Measurements from ENCODE around the gene TRERF1. TPM values are rescaled to one million over a fixed set of nuclear protein-coding genes. Genes with fewer than 3 reads are reported as not detected.

The TRERF1 gene
- total RNA-seq, 1 donor from 2014 or later, result 24.7 TPM

DNA sequence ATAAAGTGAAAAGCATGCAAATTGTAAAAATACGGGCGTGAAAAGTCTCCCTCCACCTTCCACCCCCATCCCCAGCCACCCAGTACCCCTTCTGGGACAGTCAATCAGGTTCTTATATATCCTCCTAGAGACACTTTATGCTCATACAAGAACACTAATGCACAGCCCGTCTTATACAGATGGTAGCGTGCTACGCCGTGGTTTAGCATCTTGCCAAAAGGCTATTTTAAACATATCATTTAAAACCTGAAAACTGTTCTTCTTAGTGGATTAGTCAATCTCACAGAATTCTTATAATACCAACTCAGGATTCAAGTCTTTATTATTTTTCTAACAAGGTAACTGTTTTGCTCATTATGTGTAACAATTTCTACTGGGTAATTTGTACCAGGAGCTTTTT, 176.8 kb downstream of the TRERF1 start:
- no peak for DNase-seq (ENCODE audit: low spot score)

DNA sequence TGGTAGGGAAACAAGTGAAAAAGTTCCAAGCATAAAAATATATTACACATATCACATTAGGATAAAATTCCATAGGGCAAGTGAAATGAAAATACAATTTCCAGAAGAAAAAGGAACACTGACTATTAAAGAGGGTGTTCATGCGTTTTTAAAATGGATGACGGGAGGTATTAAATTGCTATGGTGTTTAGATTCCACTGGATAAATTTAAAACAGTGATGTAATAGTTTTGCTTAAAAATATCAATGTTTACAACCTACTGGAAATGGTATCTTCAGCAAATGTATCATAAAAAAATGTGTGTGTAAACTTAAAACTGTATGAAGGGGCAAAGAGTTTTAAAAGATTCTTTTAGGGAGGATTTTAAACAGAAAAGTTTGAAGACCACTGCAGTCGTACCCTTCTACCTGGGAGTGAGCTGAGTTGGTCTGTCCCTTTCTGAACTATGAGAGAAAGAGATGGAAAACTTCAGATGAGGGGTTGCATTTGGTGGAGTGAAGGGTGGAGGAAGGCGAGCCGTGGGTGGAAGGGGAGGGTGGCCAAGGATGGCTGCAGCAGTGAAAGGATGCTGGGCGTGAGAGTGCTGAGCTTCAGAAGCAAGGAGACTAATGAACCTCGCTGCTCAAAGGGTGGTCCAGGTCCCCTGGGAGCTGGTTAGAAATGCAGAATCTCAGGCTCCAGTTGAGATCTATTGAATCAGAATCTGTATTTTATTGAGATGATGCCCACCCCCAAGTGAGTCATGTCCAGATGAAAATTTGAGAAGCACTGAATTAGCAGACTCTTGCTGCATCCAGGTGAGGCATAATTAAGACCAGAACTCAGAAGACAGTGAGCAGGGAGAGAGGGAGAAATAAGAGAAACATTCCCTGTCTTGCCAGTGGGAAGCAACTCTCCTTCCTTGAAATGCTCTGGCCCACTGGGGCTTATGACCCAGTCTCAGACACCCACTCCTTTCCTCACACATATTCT, 179.6 kb downstream of the TRERF1 start:
- DNase-seq (ENCODE audit: low spot score), result no peak

DNA sequence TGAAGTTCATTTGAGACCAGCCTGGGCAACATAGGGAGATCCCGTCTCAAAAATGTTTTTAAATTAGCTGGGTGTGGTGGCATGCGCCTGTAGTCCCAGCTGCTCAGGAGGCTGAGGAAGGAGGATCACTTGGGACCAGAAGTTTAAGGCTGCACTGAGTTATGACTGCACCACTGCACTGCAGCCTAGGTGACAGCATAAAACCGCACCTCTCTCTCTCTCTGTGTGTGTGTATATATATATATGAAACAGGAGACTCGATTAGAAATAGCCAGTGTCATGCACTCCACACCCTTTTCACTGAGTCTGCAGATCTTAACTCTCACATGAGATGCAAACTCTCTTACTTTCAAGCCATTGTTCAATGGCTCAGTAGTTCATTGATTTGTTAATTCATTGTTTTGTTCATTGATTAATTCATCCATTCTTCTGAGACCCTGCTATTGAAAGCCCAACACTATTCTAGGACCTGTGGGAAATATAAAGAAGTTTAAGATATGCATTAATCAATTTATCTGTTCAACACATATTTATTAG, 181.7 kb downstream of the TRERF1 start:
- no peak for DNase-seq (ENCODE audit: low spot score)

DNA sequence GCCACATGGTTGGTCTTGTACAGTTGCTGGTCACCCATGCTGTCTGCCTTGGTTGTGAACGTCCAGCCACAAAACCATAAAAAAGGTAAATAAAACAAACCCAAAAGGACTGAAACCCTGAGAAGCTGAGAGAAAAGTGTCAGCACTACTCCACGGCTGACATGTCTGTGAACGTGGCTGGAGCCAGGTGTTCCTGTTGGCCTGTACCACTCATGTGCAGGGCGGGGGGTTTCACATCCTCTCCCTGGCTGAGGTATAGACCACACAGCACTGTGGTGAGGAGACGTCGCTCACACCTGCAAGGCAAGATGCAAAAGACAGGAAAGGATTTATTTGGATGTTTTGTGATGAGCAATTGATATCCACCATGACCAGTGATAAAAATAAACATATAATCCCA, 182.2 kb downstream of the TRERF1 start:
- no peak for DNase-seq (ENCODE audit: low spot score)

DNA sequence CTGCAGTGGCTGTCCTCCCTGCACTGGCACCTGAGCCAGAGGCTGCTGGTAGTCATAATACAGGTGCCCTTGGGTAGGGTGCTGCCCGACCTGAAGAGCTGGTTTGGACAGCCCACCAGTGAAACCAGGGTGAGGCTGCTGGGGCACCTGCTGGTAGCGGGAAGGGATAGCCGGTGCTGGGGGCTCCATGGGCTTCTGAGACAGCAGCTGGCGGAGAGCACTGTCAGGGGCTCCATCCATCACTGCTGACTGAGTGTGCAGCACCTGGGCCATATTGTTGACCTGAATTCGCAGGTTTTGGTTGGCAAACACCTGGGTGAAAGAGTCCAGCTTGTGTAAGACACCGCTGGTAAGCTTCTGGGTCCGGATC, 182.9 kb downstream of the TRERF1 start:
- no peak for DNase-seq (ENCODE audit: low spot score)

DNA sequence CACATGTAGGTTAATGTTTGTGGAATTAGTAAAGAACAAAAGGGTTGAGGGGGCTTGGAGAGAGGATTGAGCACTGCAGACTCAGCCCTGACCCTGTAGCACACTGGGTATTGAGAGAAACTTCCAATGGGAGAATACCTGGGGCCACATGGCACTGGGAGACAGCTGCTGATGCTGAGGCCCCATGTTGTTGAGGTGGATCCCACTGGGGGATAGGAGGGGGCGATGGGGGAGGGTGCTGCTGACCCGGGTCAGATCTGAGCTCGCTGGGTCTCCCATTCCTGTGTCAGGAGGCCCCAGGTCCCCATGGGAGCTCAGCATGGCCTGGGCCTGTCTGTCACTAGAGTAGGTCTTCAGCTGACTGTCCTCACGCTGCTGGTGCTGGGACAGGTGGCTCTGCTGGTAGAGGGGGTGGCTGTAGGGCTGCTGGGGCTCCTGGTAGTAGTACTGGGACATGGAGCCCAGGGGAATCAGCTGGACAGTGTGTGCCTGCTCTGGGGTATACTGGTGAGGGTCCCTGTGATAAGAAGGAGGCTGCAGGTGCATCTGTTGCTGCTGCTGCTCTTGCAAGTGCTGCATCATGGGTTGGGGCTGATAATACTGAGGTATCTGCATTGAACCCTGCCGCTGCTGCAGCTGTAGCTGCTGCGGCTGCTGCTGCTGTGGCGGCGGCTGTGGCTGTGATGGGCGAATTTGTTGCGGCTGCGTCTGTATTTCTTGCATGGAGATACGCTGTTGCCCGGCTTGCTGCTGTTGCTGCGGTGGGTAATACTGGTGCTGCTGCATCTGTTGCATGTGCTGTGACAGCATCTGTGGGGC, 183.5 kb downstream of the TRERF1 start:
- DNase-seq (ENCODE audit: low spot score), result no peak

DNA sequence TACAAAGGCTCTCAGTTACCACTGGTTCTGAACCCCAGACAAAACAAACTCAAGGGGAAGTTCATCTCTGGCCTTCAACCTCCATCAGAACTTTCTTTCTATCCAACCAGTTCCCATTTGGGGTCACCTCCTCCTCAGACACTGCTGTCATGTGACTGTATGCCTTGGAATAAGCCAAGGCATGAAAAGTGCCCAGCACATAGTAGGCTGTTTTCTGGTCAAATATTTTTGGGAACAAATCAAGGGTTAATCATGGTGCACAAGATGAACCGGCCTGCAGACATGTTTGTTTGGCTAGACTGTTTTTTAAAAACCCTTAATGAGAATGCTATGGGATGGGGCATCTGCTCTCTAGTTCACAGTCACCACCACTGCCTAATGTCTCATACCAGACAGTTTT, 185.2 kb downstream of the TRERF1 start:
- no peak for DNase-seq (ENCODE audit: low spot score)

DNA sequence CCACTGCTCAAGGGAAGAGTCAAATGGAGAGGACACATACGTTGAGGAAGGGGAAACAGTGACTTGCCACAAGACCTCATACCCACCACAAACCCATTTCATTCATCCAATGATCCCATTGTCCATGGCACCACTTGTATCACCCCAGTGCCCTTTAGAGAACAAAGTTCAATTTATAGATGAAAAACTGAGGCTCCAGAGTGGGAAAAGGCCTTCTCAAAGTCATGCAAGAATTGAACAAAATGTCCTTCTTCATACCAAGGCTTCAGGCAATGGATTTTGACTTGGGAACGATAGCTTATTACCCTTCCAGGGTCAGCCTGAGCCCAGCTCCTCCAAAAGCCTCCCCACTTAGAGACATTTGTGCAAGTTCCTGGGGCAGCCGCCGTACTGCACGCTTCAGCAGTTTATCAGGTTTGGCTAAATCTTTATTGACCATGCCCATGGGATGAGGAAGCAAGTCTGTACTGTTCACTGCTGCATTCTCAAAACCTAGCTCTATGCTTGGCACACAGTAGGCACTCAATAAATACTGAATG, 186.8 kb downstream of the TRERF1 start:
- DNase-seq (ENCODE audit: low spot score), result no peak

DNA sequence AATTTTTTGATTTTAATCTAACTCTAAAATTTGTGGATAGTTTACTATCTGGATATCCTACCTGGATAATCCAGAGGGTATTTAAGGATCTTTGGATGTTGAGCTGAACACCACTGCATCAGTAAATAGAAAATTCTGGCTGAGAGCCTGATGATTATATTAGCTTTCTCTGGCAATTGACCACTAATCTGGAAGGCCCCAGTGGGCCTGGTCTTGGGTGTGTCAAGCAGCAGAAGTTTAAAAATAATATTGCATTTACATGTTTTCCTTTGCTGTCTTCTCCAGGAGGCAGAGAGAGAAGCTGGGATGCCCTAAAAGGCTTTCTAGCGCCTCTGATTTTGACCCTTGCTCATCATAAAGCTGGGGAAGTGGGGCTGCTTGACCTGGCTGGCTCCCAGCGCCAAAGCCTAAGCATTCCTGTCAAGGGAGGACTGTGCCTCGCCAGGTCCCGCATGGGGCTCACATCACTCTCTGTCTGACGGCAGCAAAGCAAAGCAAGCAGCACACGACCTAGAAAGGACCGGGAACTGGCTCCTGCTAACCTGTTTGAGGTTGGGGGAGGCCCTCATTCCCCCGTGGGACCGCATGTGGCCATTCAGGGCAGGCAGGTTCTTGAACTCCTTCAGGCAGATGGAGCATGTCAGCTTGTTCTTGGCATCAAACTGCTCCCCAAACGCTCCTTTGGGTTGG, 187.4 kb downstream of the TRERF1 start:
- DNase-seq (ENCODE audit: low spot score), result no peak

DNA sequence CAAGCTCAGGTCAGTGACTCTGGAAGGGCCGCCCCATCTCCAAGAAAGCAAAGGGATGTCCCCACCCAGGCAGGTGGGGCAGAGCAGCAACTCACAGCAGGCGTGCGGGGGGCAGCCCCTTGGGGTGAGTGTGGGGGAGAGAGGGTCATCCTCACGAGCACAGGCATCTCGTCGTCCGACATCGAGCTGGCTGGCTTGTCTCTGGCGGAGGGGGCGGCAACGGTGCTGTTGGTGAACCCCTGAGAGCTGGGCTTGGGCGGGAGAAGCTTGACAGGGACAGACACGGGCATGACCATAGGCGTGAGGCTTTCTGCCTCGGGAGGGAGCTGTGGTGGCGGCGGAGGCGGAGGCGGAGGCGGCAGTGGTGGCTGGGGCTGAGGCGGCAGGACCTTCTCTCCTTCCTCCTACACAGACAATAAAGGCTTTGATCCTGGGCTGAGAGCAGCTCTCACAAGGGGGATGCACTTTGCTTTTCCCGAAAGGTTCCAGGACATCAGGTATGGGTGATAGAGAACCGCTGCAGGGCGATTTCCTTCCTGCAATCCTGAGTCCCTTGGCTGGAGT, 188.5 kb downstream of the TRERF1 start:
- DNase-seq (ENCODE audit: low spot score), result no peak

DNA sequence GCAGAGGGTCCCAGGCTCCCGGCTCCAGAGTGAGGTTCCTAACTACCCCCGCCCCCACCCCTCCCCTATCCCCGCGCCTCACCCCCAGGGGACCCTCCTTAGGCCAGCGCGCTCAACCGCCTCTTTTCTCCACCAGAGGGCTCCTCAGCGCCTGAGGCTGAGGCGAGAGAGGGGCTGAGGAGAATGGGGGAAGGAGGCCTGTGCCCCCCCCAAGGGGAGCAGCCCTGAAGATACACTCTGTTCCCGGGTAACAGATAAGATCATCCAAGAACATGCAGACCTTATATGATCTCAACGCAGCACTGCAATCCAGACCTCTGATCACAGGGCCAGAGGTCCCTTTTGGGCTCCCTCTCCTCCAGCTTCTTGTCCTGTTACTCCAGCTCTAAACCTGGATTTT, 190.8 kb downstream of the TRERF1 start:
- DNase-seq (ENCODE audit: low spot score), result no peak

DNA sequence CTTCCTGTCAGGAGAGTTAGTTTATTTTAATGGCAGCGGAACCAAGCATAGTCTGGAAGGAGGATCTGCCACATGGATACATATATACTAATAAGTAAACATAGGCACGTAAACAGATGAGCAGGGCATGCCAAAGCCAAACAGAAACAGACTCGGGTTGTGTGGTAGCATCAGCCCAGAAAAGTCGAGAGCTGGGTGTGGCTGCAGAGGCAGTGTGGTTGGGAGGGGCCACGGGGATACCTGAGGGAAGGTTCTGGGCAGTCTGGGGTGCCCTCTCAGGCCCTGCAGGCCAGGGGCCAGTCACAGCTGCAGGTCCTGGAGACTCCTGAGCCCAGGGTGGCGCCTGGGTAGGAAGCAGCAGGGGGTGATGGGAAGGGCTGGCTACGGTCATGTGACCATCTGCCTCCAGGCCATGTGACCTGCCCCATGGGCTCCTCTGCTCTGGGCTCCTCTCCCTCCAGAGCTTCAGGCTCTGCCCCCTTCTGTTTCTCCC, 191.3 kb downstream of the TRERF1 start:
- no peak for DNase-seq (ENCODE audit: low spot score)

DNA sequence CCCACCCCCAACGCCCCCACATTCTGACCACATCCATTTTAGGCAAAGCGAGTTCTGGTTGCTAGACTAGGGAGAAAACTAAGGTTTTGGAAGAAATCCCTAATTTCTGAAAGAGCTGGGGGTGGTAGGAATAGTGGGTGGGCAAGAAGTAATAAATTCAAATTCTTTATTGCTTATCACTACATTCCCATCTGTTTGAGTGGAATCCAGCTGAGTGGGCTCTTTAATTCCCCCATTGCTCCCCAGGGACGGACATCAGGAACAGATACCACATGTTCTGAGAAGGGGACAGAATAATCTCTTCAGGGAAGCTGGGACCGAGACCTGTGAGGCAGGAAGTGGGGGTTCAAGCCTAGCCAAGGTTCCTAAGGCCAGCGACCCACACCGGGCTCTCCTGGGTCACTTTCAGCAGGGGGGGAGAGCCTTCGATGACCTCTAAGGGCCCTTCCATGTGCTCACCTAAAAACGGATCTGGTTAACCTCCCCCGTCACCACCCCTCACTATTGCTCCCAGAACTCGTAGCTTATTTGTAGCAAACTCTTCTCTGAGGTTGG, 191.8 kb downstream of the TRERF1 start:
- no peak for DNase-seq (ENCODE audit: low spot score)

DNA sequence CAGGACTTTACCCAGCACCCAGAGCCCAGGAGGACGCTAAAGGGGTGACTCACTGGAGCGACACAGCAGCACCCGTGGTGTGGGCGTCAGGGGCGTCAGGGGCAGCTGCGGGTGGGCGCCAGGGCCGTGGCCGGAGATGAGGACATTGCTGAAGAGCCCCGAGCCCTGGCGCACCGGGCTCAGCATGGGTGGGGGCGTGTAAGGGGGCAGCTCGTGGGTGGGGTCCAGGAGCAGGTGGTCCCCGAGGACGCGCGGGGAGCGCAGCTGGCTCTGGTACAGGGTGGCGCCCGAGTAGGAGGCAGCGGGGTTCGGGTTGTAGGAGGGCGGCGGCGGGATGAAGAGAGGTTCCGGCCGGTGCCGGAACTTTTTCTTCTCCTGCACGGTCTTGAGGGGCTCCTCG, 192.4 kb downstream of the TRERF1 start:
- DNase-seq (ENCODE audit: low spot score), result no peak

DNA sequence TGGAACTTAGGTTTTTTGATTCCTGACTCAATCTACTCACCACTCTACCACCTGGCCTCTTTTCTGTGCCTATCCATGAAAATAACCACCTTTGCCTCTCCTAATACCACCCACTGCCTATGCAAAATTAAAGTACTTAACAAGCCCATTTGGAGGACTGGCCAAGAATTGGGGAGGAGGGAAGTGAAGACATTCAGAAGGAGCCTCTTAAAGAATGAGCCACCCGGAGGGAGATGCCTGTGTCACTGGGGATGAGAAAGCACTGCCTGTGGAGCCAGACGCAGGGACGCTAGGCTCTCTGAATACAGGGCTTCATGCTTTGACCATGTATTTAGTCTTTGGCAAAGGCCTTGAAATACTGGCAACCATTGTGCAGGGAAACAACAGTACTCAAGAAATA, 194.1 kb downstream of the TRERF1 start:
- no peak for DNase-seq (ENCODE audit: low spot score)

DNA sequence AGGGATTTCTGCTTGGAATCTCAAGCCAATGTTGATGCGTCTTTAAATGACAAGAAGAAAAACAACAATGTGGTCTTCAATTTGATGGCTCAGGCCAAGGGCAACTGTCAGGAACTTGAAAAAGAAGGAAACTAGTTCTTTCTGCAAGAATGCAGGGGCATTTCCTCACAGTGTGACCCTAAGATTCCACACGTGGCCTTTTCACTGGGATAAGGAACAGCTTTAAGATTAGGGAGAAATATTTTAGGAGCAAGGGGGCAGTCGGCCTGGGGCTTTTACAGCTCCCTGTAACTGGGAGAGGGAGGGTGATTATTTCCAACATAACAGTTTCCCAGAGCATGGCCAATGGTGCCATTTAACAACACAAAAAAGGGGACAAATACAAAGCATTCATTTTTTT, 194.7 kb downstream of the TRERF1 start:
- no peak for DNase-seq (ENCODE audit: low spot score)

DNA sequence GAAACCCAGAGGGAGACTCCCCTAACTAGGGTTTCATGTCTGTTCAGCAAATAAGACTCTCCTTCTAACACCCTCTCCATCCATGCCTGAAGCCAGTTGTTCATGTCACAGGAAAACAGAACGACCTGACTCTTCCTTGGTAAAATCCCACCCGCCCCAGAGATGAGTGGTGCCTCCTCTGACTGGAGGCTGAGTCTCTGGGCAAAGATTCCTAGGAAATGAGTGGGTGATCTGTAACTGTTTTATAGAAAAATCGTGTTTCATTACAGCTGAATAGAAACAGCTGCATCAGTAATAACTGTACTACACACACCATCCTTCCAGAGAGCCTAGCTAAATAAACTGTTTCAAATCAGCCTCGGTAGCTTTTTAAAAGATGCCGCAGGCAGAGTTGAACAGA, 196.7 kb downstream of the TRERF1 start:
- DNase-seq (ENCODE audit: low spot score), result no peak

DNA sequence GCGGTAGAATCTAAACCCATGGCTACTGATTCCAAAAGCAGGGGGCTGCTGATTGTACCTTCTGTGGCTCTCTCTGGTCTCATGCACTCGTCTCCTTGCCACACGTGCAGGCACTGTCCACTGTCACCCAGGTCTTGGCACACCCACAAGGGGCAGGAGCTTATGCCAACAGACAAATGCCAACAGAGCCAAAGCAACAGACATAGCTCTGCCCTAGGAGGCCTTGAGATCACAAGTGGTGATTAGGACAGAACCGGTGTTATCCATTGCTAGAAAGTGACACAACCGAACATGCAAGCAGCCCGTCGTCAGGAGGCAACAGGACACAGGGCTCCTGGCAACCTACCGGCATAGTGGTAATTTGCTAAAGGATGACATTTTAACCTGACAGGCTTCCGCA, 197.2 kb downstream of the TRERF1 start:
- DNase-seq (ENCODE audit: low spot score), result no peak

DNA sequence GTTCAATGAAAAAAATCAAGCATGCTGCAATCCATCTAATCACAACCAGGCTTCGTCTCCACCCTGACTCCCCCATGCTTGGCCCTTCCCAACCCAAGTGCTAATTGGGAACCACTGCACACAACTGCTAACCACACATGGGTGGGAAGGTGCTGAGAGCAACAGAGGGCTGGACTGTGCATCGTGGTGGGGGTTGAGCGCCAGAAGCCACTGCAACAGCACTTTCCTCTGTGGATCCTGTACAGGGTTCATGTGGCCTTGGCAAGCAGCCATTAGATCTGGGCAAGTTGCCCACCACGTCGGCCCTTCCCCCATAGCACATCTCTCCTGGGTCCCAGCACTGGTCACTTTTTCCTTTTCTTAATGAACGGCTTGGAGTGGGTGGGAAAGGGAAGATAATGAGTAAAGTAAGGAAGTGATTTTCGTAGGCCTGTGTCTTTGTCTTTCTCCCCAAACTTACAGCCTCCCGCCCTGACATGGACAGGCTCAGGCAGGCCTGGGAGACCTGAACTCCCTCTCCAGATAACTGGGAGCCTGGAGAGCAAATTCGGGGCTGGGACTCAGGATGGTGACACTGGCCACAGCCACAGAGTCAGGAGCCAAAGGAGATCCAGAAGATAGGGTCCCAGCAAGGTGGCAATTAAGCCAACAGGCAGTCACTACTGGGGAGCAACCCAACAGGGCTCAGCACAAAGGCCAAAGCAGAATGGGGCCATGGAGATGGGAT, 199.7 kb downstream of the TRERF1 start:
- DNase-seq (ENCODE audit: low spot score), result peak; percentile 87

DNA sequence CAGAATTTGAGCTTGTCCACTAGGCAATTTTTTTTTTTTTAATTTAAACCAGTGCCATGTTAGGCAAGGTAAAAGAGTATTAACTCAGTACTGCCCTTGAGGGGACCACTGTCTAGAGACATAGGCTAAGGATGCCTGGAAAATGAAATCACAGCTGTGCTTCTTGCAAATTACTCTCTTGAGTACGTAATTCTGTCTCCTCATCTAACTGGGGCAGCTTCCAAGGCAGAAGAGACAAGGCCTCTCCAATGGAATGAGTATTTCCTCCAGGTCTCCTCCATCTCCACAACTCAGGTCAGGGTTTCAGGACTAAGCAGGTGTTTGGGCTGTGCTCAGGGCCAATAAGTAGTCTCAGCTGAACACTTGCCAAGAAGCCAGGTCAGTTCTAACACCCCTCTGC, 200.2 kb downstream of the TRERF1 start:
- DNase-seq (ENCODE audit: low spot score), result no peak

Measured in ureter (tissue), 1 donor.